Measurements from ENCODE around the gene SMG6. TPM values are rescaled to one million over a fixed set of nuclear protein-coding genes. Genes with fewer than 3 reads are reported as not detected.

The SMG6 gene
- total RNA-seq, 1 experiment from 2014 or later: 33.8 TPM

- POLR2A ChIA-PET: no interaction called here
- no TSS peak for BruUV-seq (replicated peaks)
- H3K4me3 ChIP-seq (ENCODE audit: low read depth, low read length): no peak overlapping the region
- Mint-ChIP-seq H3K9me3 (ENCODE audit: unreplicated experiment) (no peaks in the 10 kb centered on the region), H3K4me1 (ENCODE audit: low read depth, unreplicated experiment) (no peaks in the 10 kb centered on the region), H3K36me3 (ENCODE audit: insufficient read depth, unreplicated experiment) (peaks cover 28% of the 10 kb centered on the region), H3K4me3 (ENCODE audit: unreplicated experiment) (no peak overlapping the region), H3K27me3 (ENCODE audit: insufficient read depth, unreplicated experiment) (no peaks in the 10 kb centered on the region), H3K27ac (ENCODE audit: unreplicated experiment) (no peak overlapping the region)
- H3K27me3 ChIP-seq (replicated peaks; ENCODE audit: control insufficient read depth, insufficient read depth, low read length): no peaks in the 10 kb centered on the region
- intact Hi-C loops (cut with micrococcal nuclease; ENCODE audit: unreplicated experiment): no loop called here
- peaks cover 2% of the 10 kb centered on the region for H3K36me3 ChIP-seq (ENCODE audit: control insufficient read depth, insufficient read depth, low read length)
- TF ChIP-seq CTCF (IDR thresholded peaks at IDR 0.05; ENCODE audit: insufficient read depth in 1 of 2, low read depth in 1 of 2, low read length in 1 of 2, severe bottlenecking in 1 of 2, unreplicated experiment in 1 of 2): no peak
- no peaks in the 10 kb centered on the region for H3K4me1 ChIP-seq
- CTCF ChIA-PET: interaction anchor here (0.6 kb wide), 1 partner anchor 92 kb away, joined by 8 read pairs; no protein-coding TSS in a partner anchor
- H3K9me3 ChIP-seq: no peaks in the 10 kb centered on the region
- DNase-seq: no peak
Measured at GRCh38 chr17:2237521-2237921, 66.1 kb downstream of the SMG6 start.

GRCh38 chr17:2235792-2236366, 67.7 kb downstream of the SMG6 start:
- TF ChIP-seq CTCF (IDR thresholded peaks at IDR 0.05; ENCODE audit: insufficient read depth in 1 of 2, low read depth in 1 of 2, low read length in 1 of 2, severe bottlenecking in 1 of 2, unreplicated experiment in 1 of 2): no peak
- no peaks in the 10 kb centered on the region for H3K27me3 Mint-ChIP-seq (ENCODE audit: insufficient read depth, unreplicated experiment)
- no peaks in the 10 kb centered on the region for H3K9me3 ChIP-seq
- no peak overlapping the region for H3K4me3 Mint-ChIP-seq (ENCODE audit: unreplicated experiment)
- no peak overlapping the region for H3K27ac Mint-ChIP-seq (ENCODE audit: unreplicated experiment)
- no peaks in the 10 kb centered on the region for H3K27me3 ChIP-seq (replicated peaks; ENCODE audit: control insufficient read depth, insufficient read depth, low read length)
- H3K4me1 ChIP-seq: no peaks in the 10 kb centered on the region
- no peaks in the 10 kb centered on the region for H3K9me3 Mint-ChIP-seq (ENCODE audit: unreplicated experiment)
- H3K36me3 Mint-ChIP-seq (ENCODE audit: insufficient read depth, unreplicated experiment): peaks cover 16% of the 10 kb centered on the region
- BruUV-seq (replicated peaks): no TSS peak
- H3K4me1 Mint-ChIP-seq (ENCODE audit: low read depth, unreplicated experiment): no peaks in the 10 kb centered on the region
- intact Hi-C loops (cut with micrococcal nuclease; ENCODE audit: unreplicated experiment): no loop called here
- CTCF ChIA-PET: no interaction called here
- POLR2A ChIA-PET: no interaction called here
- peaks cover 2% of the 10 kb centered on the region for H3K36me3 ChIP-seq (ENCODE audit: control insufficient read depth, insufficient read depth, low read length)
- no peak overlapping the region for H3K4me3 ChIP-seq (ENCODE audit: low read depth, low read length)
- DNase-seq: no peak

GRCh38 chr17:2235265-2235664, 68.3 kb downstream of the SMG6 start:
- no peaks in the 10 kb centered on the region for H3K4me1 ChIP-seq
- no peaks in the 10 kb centered on the region for H3K27me3 ChIP-seq (replicated peaks; ENCODE audit: control insufficient read depth, insufficient read depth, low read length)
- Mint-ChIP-seq H3K9me3 (ENCODE audit: unreplicated experiment) (no peaks in the 10 kb centered on the region), H3K4me1 (ENCODE audit: low read depth, unreplicated experiment) (no peaks in the 10 kb centered on the region), H3K36me3 (ENCODE audit: insufficient read depth, unreplicated experiment) (peaks cover 11% of the 10 kb centered on the region), H3K27me3 (ENCODE audit: insufficient read depth, unreplicated experiment) (no peaks in the 10 kb centered on the region), H3K27ac (ENCODE audit: unreplicated experiment) (no peak overlapping the region), H3K4me3 (ENCODE audit: unreplicated experiment) (no peak overlapping the region)
- BruUV-seq (replicated peaks): no TSS peak
- no peak for DNase-seq
- no peaks in the 10 kb centered on the region for H3K9me3 ChIP-seq
- intact Hi-C loops (cut with micrococcal nuclease; ENCODE audit: unreplicated experiment): no loop called here
- ChIA-PET CTCF (no interaction called here), POLR2A (no interaction called here)
- TF ChIP-seq CTCF (IDR thresholded peaks at IDR 0.05; ENCODE audit: insufficient read depth in 1 of 2, low read depth in 1 of 2, low read length in 1 of 2, severe bottlenecking in 1 of 2, unreplicated experiment in 1 of 2): no peak
- H3K36me3 ChIP-seq (ENCODE audit: control insufficient read depth, insufficient read depth, low read length): peaks cover 2% of the 10 kb centered on the region
- H3K4me3 ChIP-seq (ENCODE audit: low read depth, low read length): no peak overlapping the region
